Chondrocyte (in vitro differentiated cells): ENCODE measurements around the gene RPL10A. TPM values are rescaled to one million over a fixed set of nuclear protein-coding genes. Genes with fewer than 3 reads are reported as not detected.
"Not testable (repeated sequence)": the region's sequence is repeated elsewhere in the genome, so short reads cannot be mapped to it uniquely, and the experiment has no call there.

ENCODE experiments used
- DNase-seq: peaks from one replicate; pipeline ENCODE4 v3.0.0; 2021; ENCODE audit warnings: mixed read lengths, low spot score
- H3K27ac Mint-ChIP-seq: one replicate; pipeline ENCODE4 v1.8.0; 2021; ENCODE audit warnings: mild to moderate bottlenecking, moderate library complexity, mixed read lengths; ENCODE audit not compliant: unreplicated experiment
- H3K27me3 Mint-ChIP-seq: 2 replicates; pipeline ENCODE4 v1.8.0; 2021; ENCODE audit warnings: low read depth, mixed read lengths
- H3K36me3 Mint-ChIP-seq: 2 replicates; pipeline ENCODE4 v1.8.0; 2021; ENCODE audit warnings: low read depth, mixed read lengths
- H3K4me1 Mint-ChIP-seq: 2 replicates; pipeline ENCODE4 v1.8.0; 2021; ENCODE audit warnings: low read depth, mild to moderate bottlenecking, mixed read lengths
- H3K4me3 Mint-ChIP-seq: one replicate; pipeline ENCODE4 v1.8.0; 2021; ENCODE audit warnings: mild to moderate bottlenecking, moderate library complexity, mixed read lengths; ENCODE audit not compliant: unreplicated experiment
- H3K9me3 Mint-ChIP-seq: 2 replicates; pipeline ENCODE4 v1.8.0; 2021; ENCODE audit warnings: low read depth, mixed read lengths
- CTCF ChIP-seq: fragments of 200-600 bp; sonication (generic); IDR thresholded peaks from 2 replicates; pipeline ENCODE4 v1.5.0; 2021; ENCODE audit warnings: antibody characterized with exemption, mild to moderate bottlenecking, moderate library complexity
- total RNA-seq: library from RNA; stranded (reverse); gene quantifications from 3 replicates; pipeline ENCODE4 v1.2.1, GENCODE V29; 2021

The RPL10A gene
- total RNA-seq, 1 donor from 2014 or later: 848 TPM

GRCh38 chr6:35427435-35427834 is 40.8 kb upstream of the RPL10A start:
- peaks cover 52% of the 10 kb centered on the region for H3K4me1 Mint-ChIP-seq
- H3K36me3 Mint-ChIP-seq: peaks cover 6% of the 10 kb centered on the region
- no peaks in the 10 kb centered on the region for H3K27me3 Mint-ChIP-seq
- no peak overlapping the region for H3K4me3 Mint-ChIP-seq
- peaks cover 7% of the 10 kb centered on the region for H3K9me3 Mint-ChIP-seq
- H3K27ac Mint-ChIP-seq: peak overlapping the region; percentile 95
- no peak for DNase-seq
- no peak for TF ChIP-seq CTCF

- peak; percentile 21 for TF ChIP-seq CTCF
- no peak for DNase-seq
- Mint-ChIP-seq H3K9me3 (peaks cover 7% of the 10 kb centered on the region), H3K36me3 (peaks cover 4% of the 10 kb centered on the region), H3K4me3 (peak overlapping the region; percentile 58), H3K27me3 (no peaks in the 10 kb centered on the region), H3K4me1 (peaks cover 52% of the 10 kb centered on the region), H3K27ac (peak overlapping the region; percentile 95)
These were observed 40.3 kb upstream of the RPL10A start for GRCh38 chr6:35427851-35428321.

- Mint-ChIP-seq H3K9me3 (peaks cover 7% of the 10 kb centered on the region), H3K4me3 (peak overlapping the region; percentile 58), H3K36me3 (peaks cover 4% of the 10 kb centered on the region), H3K4me1 (peaks cover 52% of the 10 kb centered on the region), H3K27me3 (no peaks in the 10 kb centered on the region), H3K27ac (peak overlapping the region; percentile 95)
- TF ChIP-seq CTCF: peak; percentile 20
- DNase-seq: no peak
These were observed 39.6 kb upstream of the RPL10A start for GRCh38 chr6:35428421-35429149.

- no peak for DNase-seq
- Mint-ChIP-seq H3K4me1 (peaks cover 52% of the 10 kb centered on the region), H3K27me3 (no peaks in the 10 kb centered on the region), H3K27ac (peak overlapping the region; percentile 68), H3K36me3 (peaks cover 4% of the 10 kb centered on the region), H3K9me3 (peaks cover 7% of the 10 kb centered on the region), H3K4me3 (no peak overlapping the region)
- TF ChIP-seq CTCF: no peak
These were observed 38.7 kb upstream of the RPL10A start for GRCh38 chr6:35429463-35429862.

GRCh38 chr6:35432291-35432690 is 35.9 kb upstream of the RPL10A start:
- Mint-ChIP-seq H3K27ac (no peak overlapping the region), H3K9me3 (peaks cover 7% of the 10 kb centered on the region), H3K27me3 (no peaks in the 10 kb centered on the region), H3K4me3 (no peak overlapping the region), H3K36me3 (peaks cover 2% of the 10 kb centered on the region), H3K4me1 (peaks cover 24% of the 10 kb centered on the region)
- no peak for DNase-seq
- TF ChIP-seq CTCF: no peak

- H3K9me3 Mint-ChIP-seq, H3K4me3 Mint-ChIP-seq, H3K36me3 Mint-ChIP-seq, H3K27ac Mint-ChIP-seq, H3K27me3 Mint-ChIP-seq, DNase-seq: not testable (repeated sequence)
- H3K4me1 Mint-ChIP-seq: peaks cover 20% of the 10 kb centered on the region
These were observed 35.5 kb upstream of the RPL10A start for GRCh38 chr6:35432702-35433101.
